IMR-90 (cell line): Measurements from ENCODE around the gene DGKB. TPM values are rescaled to one million over a fixed set of nuclear protein-coding genes. Genes with fewer than 3 reads are reported as not detected.

ENCODE experiments used
- ATAC-seq: fragments of 200-7000 bp; cut with Tn5 transposase; 2 replicates; pipeline ENCODE4 v1.9.1; 2020; ENCODE audit warnings: low read depth, mild to moderate bottlenecking, moderate library complexity
- BruUV-seq: library from RNA; stranded (reverse); fragments of 400-500 nt; replicated peaks from 2 replicates; lab custom pipeline; 2021; lab: Mats Ljungman, UMichigan
- CTCF ChIA-PET: fragments of 300-600 bp; formaldehyde crosslinking; extraction: SDS; loops from one replicate; lab custom pipeline; 2021; ENCODE audit warnings: antibody characterized with exemption; lab: Yijun Ruan, JAX
- POLR2A ChIA-PET: fragments of 300-600 bp; sonication (Branson Sonifier 250); formaldehyde crosslinking; loops from one replicate; lab custom pipeline; 2022; ENCODE audit warnings: antibody characterized with exemption; ENCODE audit not compliant: unreplicated experiment; lab: Charles Lee
- DNase-seq: peaks from one replicate; pipeline ENCODE4 v3.0.0; 2013
- H2AFZ ChIP-seq: replicated peaks from 2 replicates; pipeline ENCODE3; 2013; ENCODE audit warnings: low read length, mild to moderate bottlenecking; ENCODE audit not compliant: poor library complexity
- H2AK5ac ChIP-seq: 2 replicates; pipeline ENCODE4 v1.6.1; 2013; ENCODE audit warnings: low read depth, low read length, inconsistent platforms
- H2AK9ac ChIP-seq: replicated peaks from 2 replicates; pipeline ENCODE3; 2013; ENCODE audit warnings: mild to moderate bottlenecking, low read depth, low read length, moderate library complexity; ENCODE audit not compliant: poor library complexity
- H2BK120ac ChIP-seq: 2 replicates; pipeline ENCODE4 v1.6.1; 2013; ENCODE audit warnings: low read depth, low read length, inconsistent platforms
- H2BK15ac ChIP-seq: 3 replicates; pipeline ENCODE4 v1.6.1; 2013; ENCODE audit warnings: low read depth, low read length, inconsistent platforms
- H2BK20ac ChIP-seq: 2 replicates; pipeline ENCODE4 v1.6.1; 2013; ENCODE audit warnings: low read depth, mild to moderate bottlenecking, inconsistent platforms, low read length, moderate library complexity
- H2BK5ac ChIP-seq: 2 replicates; pipeline ENCODE4 v1.6.1; 2013; ENCODE audit warnings: mild to moderate bottlenecking, low read depth, low read length, inconsistent platforms; ENCODE audit not compliant: poor library complexity, severe bottlenecking
- H3K14ac ChIP-seq: replicated peaks from 2 replicates; pipeline ENCODE4 v1.6.1; 2013; ENCODE audit warnings: low read depth, low read length, inconsistent platforms
- H3K18ac ChIP-seq: 2 replicates; pipeline ENCODE4 v1.6.1; 2013; ENCODE audit warnings: low read depth, low read length, control low read depth
- H3K23ac ChIP-seq: 2 replicates; pipeline ENCODE4 v1.6.1; 2013; ENCODE audit warnings: low read depth, low read length, inconsistent platforms
- H3K27ac ChIP-seq: 2 replicates; pipeline ENCODE4 v1.5.1; 2013; ENCODE audit warnings: mild to moderate bottlenecking, control low read depth, low read length; ENCODE audit not compliant: insufficient read depth
- H3K27me3 ChIP-seq: 2 replicates; pipeline ENCODE4 v1.6.1; 2013; ENCODE audit warnings: low read length; ENCODE audit not compliant: control insufficient read depth, insufficient read depth
- H3K36me3 ChIP-seq: 2 replicates; pipeline ENCODE4 v1.6.1; 2013; ENCODE audit warnings: low read length, mixed read lengths; ENCODE audit not compliant: control insufficient read depth, insufficient read depth
- H3K4ac ChIP-seq: 2 replicates; pipeline ENCODE4 v1.6.1; 2013; ENCODE audit warnings: low read depth, low read length, inconsistent platforms
- H3K4me1 ChIP-seq: 2 replicates; pipeline ENCODE4 v1.6.1; 2013; ENCODE audit warnings: low read length, mixed read lengths; ENCODE audit not compliant: control insufficient read depth, insufficient read depth
- H3K4me2 ChIP-seq: 2 replicates; pipeline ENCODE4 v1.6.1; 2013; ENCODE audit warnings: low read depth, mild to moderate bottlenecking, control low read depth, low read length, moderate library complexity
- H3K4me3 ChIP-seq: 2 replicates; pipeline ENCODE4 v1.5.1; 2013; ENCODE audit warnings: low read depth, mild to moderate bottlenecking, control low read depth, low read length, moderate library complexity; ENCODE audit not compliant: insufficient read depth
- H3K56ac ChIP-seq: 2 replicates; pipeline ENCODE4 v1.6.1; 2013; ENCODE audit warnings: low read length, inconsistent platforms; ENCODE audit not compliant: insufficient read depth; ENCODE audit errors: extremely low read depth
- H3K79me1 ChIP-seq, 2 experiments: 2 replicates each; pipeline ENCODE4 v1.6.1; 2013; ENCODE audit warnings: low read length in 2 of 2, inconsistent platforms in 1 of 2, low read depth in 1 of 2
- H3K9ac ChIP-seq: 2 replicates; pipeline ENCODE4 v1.6.1; 2013; ENCODE audit warnings: low read depth, low read length, control low read depth
- H3K9me1 ChIP-seq: 2 replicates; pipeline ENCODE4 v1.6.1; 2013; ENCODE audit warnings: low read length, inconsistent platforms; ENCODE audit not compliant: insufficient read depth
- H3K9me3 ChIP-seq: 2 replicates; pipeline ENCODE4 v1.6.1; 2013; ENCODE audit warnings: low read length; ENCODE audit not compliant: control insufficient read depth, insufficient read depth
- H4K20me1 ChIP-seq: 2 replicates; pipeline ENCODE4 v1.6.1; 2013; ENCODE audit warnings: low read length, inconsistent platforms; ENCODE audit not compliant: insufficient read depth
- H4K5ac ChIP-seq: 2 replicates; pipeline ENCODE4 v1.6.1; 2013; ENCODE audit warnings: mild to moderate bottlenecking, low read depth, low read length, control low read depth
- H4K8ac ChIP-seq, 2 experiments: 2 replicates each; pipeline ENCODE4 v1.6.1; 2013; ENCODE audit warnings: low read depth in 2 of 2, low read length in 2 of 2, control low read depth in 1 of 2, inconsistent platforms in 1 of 2
- H4K91ac ChIP-seq: 2 replicates; pipeline ENCODE4 v1.6.1; 2013; ENCODE audit warnings: low read depth, low read length, inconsistent platforms; ENCODE audit not compliant: insufficient read depth
- BHLHE40 ChIP-seq: fragments of 150-350 bp; IDR thresholded peaks from 2 replicates; pipeline ENCODE4 v1.6.1; 2016; ENCODE audit warnings: mild to moderate bottlenecking, low read depth, low read length
- CEBPB ChIP-seq: IDR thresholded peaks from 2 replicates; pipeline ENCODE4 v1.6.1; 2012; ENCODE audit warnings: low read depth, low read length, improper control_type of control experiment
- CHD1 ChIP-seq: IDR thresholded peaks from 2 replicates; pipeline ENCODE4 v1.6.1; 2012; ENCODE audit warnings: low read depth, low read length, improper control_type of control experiment
- FOS ChIP-seq: fragments of 150-350 bp; IDR thresholded peaks from 2 replicates; pipeline ENCODE4 v1.6.1; 2016; ENCODE audit warnings: low read depth, low read length
- MAFK ChIP-seq: IDR thresholded peaks from 2 replicates; pipeline ENCODE4 v1.6.1; 2012; ENCODE audit warnings: low read depth, low read length, improper control_type of control experiment
- MAZ ChIP-seq: IDR thresholded peaks from 2 replicates; pipeline ENCODE4 v1.6.1; 2012; ENCODE audit warnings: low read depth, mild to moderate bottlenecking, low read length, improper control_type of control experiment, moderate library complexity, borderline replicate concordance
- MXI1 ChIP-seq: IDR thresholded peaks from 2 replicates; pipeline ENCODE4 v1.6.1; 2012; ENCODE audit warnings: low read depth, mild to moderate bottlenecking, low read length, moderate library complexity, borderline replicate concordance
- NFE2L2 ChIP-seq: fragments of 150-350 bp; IDR thresholded peaks from 2 replicates; pipeline ENCODE4 v1.6.1; 2016; ENCODE audit warnings: low read depth, mild to moderate bottlenecking, low read length
- POLR2A ChIP-seq: IDR thresholded peaks from 2 replicates; pipeline ENCODE4 v1.6.1; 2012; ENCODE audit warnings: mild to moderate bottlenecking, low read depth, low read length
- RAD21 ChIP-seq: IDR thresholded peaks from 2 replicates; pipeline ENCODE4 v1.6.1; 2012; ENCODE audit warnings: low read length, improper control_type of control experiment
- RCOR1 ChIP-seq: IDR thresholded peaks from 2 replicates; pipeline ENCODE4 v1.6.1; 2012; ENCODE audit warnings: mild to moderate bottlenecking, low read length, improper control_type of control experiment; ENCODE audit not compliant: insufficient replicate concordance
- RFX5 ChIP-seq: IDR thresholded peaks from 2 replicates; pipeline ENCODE4 v1.8.0; 2012; ENCODE audit warnings: low read depth, mild to moderate bottlenecking, low read length, moderate library complexity
- SMC3 ChIP-seq: fragments of 150-350 bp; IDR thresholded peaks from 2 replicates; pipeline ENCODE4 v1.6.1; 2016; ENCODE audit warnings: low read depth, mild to moderate bottlenecking, antibody characterized with exemption, low read length, moderate library complexity
- WGBS, 2 experiments: methylation state at CpG; one replicate each; pipeline versions ENCODE4 v1.1.5 to v1.1.7; 2013; ENCODE audit warnings: missing lambda C conversion rate in 2 of 2; ENCODE audit not compliant: insufficient read length in 1 of 2; ENCODE audit errors: extremely low coverage in 2 of 2; 5-methylcytosine and 5-hydroxymethylcytosine counted together
- dilution Hi-C: fragments of 300-500 bp; cut with HindIII; formaldehyde crosslinking; loops from one replicate; pipeline ENCODE4 v1.14.3; 2018; ENCODE audit warnings: low sequenced_read_pairs; ENCODE audit not compliant: unreplicated experiment
- in situ Hi-C: fragments of 300-500 bp; cut with MboI; formaldehyde crosslinking; loops from 3 replicates; pipeline ENCODE4 v1.14.3; 2019; ENCODE audit warnings: low sequenced_read_pairs, inconsistent platforms, mixed read lengths
- intact Hi-C: fragments of 100-400 bp; cut with micrococcal nuclease; formaldehyde crosslinking; loops from 2 replicates; pipeline ENCODE4 v1.10.0; 2022
- polyA plus RNA-seq, 3 experiments: library from polyadenylated mRNA; depleted of rRNA; stranded (reverse); fragments of >200 nt; gene quantifications; 2 replicates each; pipeline ENCODE4 v1.2.3, GENCODE V29; 2012; ENCODE audit warnings: low replicate concordance in 1 of 3
- total RNA-seq: library from RNA; depleted of rRNA; stranded (reverse); fragments of >200 nt; gene quantifications from 2 replicates; pipeline ENCODE4 v1.2.3, GENCODE V29; 2012
- TF ChIP-seq, protein P1 (sequence below): fragments of 150-350 bp; IDR thresholded peaks from 2 replicates; pipeline ENCODE4 v1.6.1; 2017; ENCODE audit warnings: mild to moderate bottlenecking, antibody characterized with exemption, low read length, low read depth
- TF ChIP-seq, protein P2 (sequence below): fragments of 150-350 bp; IDR thresholded peaks from 2 replicates; pipeline ENCODE4 v1.6.1; 2016; ENCODE audit warnings: low read depth, mild to moderate bottlenecking, low read length, moderate library complexity, borderline replicate concordance
- TF ChIP-seq, protein P3 (sequence below): conservative IDR thresholded peaks from 2 replicates; pipeline ENCODE4 v1.5.1; 2012; ENCODE audit warnings: mild to moderate bottlenecking, low read depth, low read length, improper control_type of control experiment

Gene DGKB
- total and polyA plus RNA-seq, 2 of the 4 experiments (the other 2 are of a cell fraction) = not detected

DNA sequence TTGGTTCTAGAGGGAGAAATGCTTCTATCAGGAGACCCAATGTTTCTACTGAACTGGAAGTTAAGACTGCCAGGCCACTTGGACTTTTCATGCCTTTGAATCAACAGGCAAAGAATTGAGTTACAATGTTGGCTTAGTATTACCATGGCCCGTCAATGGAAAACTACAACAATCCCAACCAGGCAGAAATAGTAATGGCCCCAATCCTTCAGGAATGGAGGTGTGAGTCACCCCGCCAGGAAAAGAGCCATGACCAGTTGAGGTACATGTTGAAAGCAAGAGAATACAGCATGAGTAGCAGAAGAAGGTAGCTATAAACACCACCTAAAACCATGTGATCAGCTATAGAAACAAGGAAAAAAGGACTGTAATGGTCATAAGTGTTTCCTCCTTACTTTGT lies 101.9 kb downstream of the DGKB start:
- Histone ChIP-seq H2AK5ac (no peak overlapping the region), H3K4me1 (no peaks in the 10 kb centered on the region), H3K56ac (no peak overlapping the region), H3K4me3 (no peak overlapping the region), H3K23ac (no peak overlapping the region), H2BK5ac (no peak overlapping the region), H4K5ac (no peak overlapping the region), H3K79me1 (no peaks in the 10 kb centered on the region), H4K91ac (no peak overlapping the region), H3K14ac (no peak overlapping the region), H3K4me2 (no peak overlapping the region), H3K9me1 (no peaks in the 10 kb centered on the region), H3K9ac (no peak overlapping the region), H3K27ac (no peak overlapping the region), H2BK15ac (no peak overlapping the region), H3K4ac (no peak overlapping the region), H2AFZ (no peak overlapping the region), H4K8ac (no peak overlapping the region), H3K36me3 (no peaks in the 10 kb centered on the region), H2BK20ac (no peak overlapping the region), H3K18ac (no peak overlapping the region), H4K20me1 (no peaks in the 10 kb centered on the region), H2AK9ac (no peak overlapping the region), H3K9me3 (no peaks in the 10 kb centered on the region), H3K27me3 (no peaks in the 10 kb centered on the region), H2BK120ac (no peak overlapping the region)
- in situ Hi-C loops (no loop called here), intact Hi-C loops (no loop called here), dilution Hi-C loops (no loop called here)
- WGBS, 2 experiments = no CpG with 5 or more reads among the region's 2 CpGs
- ChIA-PET POLR2A (no interaction called here), CTCF (no interaction called here)
- no TSS peak for BruUV-seq
- DNase-seq = no peak
- TF ChIP-seq CEBPB = no peak
- no peak for TF ChIP-seq RAD21
- TF ChIP-seq CHD1 = no peak
- no peak for TF ChIP-seq NFE2L2
- TF ChIP-seq POLR2A = no peak
- TF ChIP-seq MAZ = no peak
- no peak for TF ChIP-seq BHLHE40
- TF ChIP-seq, protein P1, sequence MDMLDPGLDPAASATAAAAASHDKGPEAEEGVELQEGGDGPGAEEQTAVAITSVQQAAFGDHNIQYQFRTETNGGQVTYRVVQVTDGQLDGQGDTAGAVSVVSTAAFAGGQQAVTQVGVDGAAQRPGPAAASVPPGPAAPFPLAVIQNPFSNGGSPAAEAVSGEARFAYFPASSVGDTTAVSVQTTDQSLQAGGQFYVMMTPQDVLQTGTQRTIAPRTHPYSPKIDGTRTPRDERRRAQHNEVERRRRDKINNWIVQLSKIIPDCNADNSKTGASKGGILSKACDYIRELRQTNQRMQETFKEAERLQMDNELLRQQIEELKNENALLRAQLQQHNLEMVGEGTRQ = no peak
- TF ChIP-seq, protein P2, sequence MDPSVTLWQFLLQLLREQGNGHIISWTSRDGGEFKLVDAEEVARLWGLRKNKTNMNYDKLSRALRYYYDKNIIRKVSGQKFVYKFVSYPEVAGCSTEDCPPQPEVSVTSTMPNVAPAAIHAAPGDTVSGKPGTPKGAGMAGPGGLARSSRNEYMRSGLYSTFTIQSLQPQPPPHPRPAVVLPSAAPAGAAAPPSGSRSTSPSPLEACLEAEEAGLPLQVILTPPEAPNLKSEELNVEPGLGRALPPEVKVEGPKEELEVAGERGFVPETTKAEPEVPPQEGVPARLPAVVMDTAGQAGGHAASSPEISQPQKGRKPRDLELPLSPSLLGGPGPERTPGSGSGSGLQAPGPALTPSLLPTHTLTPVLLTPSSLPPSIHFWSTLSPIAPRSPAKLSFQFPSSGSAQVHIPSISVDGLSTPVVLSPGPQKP = no peak
- TF ChIP-seq MXI1 = no peak
- no peak for TF ChIP-seq MAFK
- TF ChIP-seq FOS = no peak
- TF ChIP-seq, protein P3, sequence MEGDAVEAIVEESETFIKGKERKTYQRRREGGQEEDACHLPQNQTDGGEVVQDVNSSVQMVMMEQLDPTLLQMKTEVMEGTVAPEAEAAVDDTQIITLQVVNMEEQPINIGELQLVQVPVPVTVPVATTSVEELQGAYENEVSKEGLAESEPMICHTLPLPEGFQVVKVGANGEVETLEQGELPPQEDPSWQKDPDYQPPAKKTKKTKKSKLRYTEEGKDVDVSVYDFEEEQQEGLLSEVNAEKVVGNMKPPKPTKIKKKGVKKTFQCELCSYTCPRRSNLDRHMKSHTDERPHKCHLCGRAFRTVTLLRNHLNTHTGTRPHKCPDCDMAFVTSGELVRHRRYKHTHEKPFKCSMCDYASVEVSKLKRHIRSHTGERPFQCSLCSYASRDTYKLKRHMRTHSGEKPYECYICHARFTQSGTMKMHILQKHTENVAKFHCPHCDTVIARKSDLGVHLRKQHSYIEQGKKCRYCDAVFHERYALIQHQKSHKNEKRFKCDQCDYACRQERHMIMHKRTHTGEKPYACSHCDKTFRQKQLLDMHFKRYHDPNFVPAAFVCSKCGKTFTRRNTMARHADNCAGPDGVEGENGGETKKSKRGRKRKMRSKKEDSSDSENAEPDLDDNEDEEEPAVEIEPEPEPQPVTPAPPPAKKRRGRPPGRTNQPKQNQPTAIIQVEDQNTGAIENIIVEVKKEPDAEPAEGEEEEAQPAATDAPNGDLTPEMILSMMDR = no peak
- TF ChIP-seq RCOR1 = no peak
- TF ChIP-seq RFX5 = no peak
- no peak for TF ChIP-seq SMC3
- ATAC-seq = no peak
